ENCODE measurements around the gene ZNF837. TPM values are rescaled to one million over a fixed set of nuclear protein-coding genes. Genes with fewer than 3 reads are reported as not detected.

Gene ZNF837
- total RNA-seq, 1 donor from 2014 or later = 1.2 TPM

GRCh38 chr19:58326501-58326913 is 54.3 kb downstream of the ZNF837 start:
- no peaks in the 10 kb centered on the region for H3K9me3 ChIP-seq
- H3K4me3 ChIP-seq = peak overlapping the region; percentile 58 to 72
- no peaks in the 10 kb centered on the region for H3K36me3 ChIP-seq
- intact Hi-C loops (cut with DNase I) = no loop called here
- no peaks in the 10 kb centered on the region for H3K27me3 ChIP-seq
- H3K27ac ChIP-seq = peak overlapping the region; percentile 88
- peaks cover 30% of the 10 kb centered on the region for H3K4me1 ChIP-seq
- TF ChIP-seq POLR2A (IDR thresholded peaks at IDR 0.05) (no peak), POLR2AphosphoS5 (IDR thresholded peaks at IDR 0.05; ENCODE audit: insufficient read depth in 1 of 2, low read depth in 1 of 2) (no peak), CTCF (IDR thresholded peaks at IDR 0.05) (no peak)
- no peak for DNase-seq (ENCODE audit: extremely low spot score in 2 of 2)

- DNase-seq (ENCODE audit: extremely low spot score in 2 of 2) = no peak
- no peak overlapping the region for H3K27ac ChIP-seq
- H3K4me1 ChIP-seq = peaks cover 30% of the 10 kb centered on the region
- intact Hi-C loops (cut with DNase I) = no loop called here
- H3K4me3 ChIP-seq = peak overlapping the region; percentile 58 to 72
- no peaks in the 10 kb centered on the region for H3K27me3 ChIP-seq
- no peak for TF ChIP-seq POLR2A (IDR thresholded peaks at IDR 0.05)
- TF ChIP-seq POLR2AphosphoS5 (IDR thresholded peaks at IDR 0.05; ENCODE audit: insufficient read depth in 1 of 2, low read depth in 1 of 2) = no peak
- TF ChIP-seq CTCF (IDR thresholded peaks at IDR 0.05) = no peak
- H3K36me3 ChIP-seq = no peaks in the 10 kb centered on the region
- H3K9me3 ChIP-seq = no peaks in the 10 kb centered on the region
These were observed 55.4 kb downstream of the ZNF837 start for GRCh38 chr19:58325311-58326022.

- no peak for DNase-seq (ENCODE audit: extremely low spot score in 2 of 2)
- Histone ChIP-seq H3K36me3 (peaks cover 0 to 8% of the 10 kb centered on the region in 2 donors), H3K4me1 (no peaks in the 10 kb centered on the region), H3K9me3 (no peaks in the 10 kb centered on the region), H3K4me3 (no peak overlapping the region), H3K27me3 (no peaks in the 10 kb centered on the region), H3K27ac (no peak overlapping the region)
- no peak for TF ChIP-seq POLR2A (IDR thresholded peaks at IDR 0.05)
- no peak for TF ChIP-seq CTCF (IDR thresholded peaks at IDR 0.05)
- no peak for TF ChIP-seq POLR2AphosphoS5 (IDR thresholded peaks at IDR 0.05; ENCODE audit: insufficient read depth in 1 of 2, low read depth in 1 of 2)
- intact Hi-C loops (cut with DNase I) = no loop called here
These were observed 61.6 kb downstream of the ZNF837 start for GRCh38 chr19:58319241-58319640.

DNA sequence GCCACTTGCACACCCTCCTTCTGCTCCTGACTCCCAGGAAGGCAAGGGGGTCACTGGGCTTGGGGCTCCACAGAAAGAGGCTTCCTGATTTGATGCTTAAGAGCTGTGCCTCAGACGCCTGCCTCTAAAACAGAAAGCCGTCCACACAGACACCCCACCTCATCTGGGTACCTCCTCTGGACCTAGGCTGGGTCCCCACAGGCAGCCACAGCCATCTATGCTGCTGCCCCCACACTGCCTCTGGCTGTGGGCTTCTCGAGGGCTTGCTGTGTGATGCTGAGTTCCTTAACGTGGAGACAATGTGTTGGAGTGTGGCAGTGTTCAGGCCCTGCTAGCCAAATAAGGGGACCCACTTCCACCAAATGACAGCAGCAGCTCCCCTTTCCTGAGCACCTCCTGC is 62.5 kb downstream of the ZNF837 start:
- no peaks in the 10 kb centered on the region for H3K4me1 ChIP-seq
- no peak overlapping the region for H3K4me3 ChIP-seq
- H3K9me3 ChIP-seq = no peaks in the 10 kb centered on the region
- peaks cover 0 to 18% of the 10 kb centered on the region in 2 donors for H3K36me3 ChIP-seq
- no peak for DNase-seq (ENCODE audit: extremely low spot score in 2 of 2)
- TF ChIP-seq CTCF (IDR thresholded peaks at IDR 0.05) (no peak), POLR2A (IDR thresholded peaks at IDR 0.05) (no peak), POLR2AphosphoS5 (IDR thresholded peaks at IDR 0.05; ENCODE audit: insufficient read depth in 1 of 2, low read depth in 1 of 2) (no peak)
- intact Hi-C loops (cut with DNase I) = no loop called here
- no peak overlapping the region for H3K27ac ChIP-seq
- no peaks in the 10 kb centered on the region for H3K27me3 ChIP-seq

Small RNA genes within 50 kb of the gene (microRNA-seq; reads per million reads assigned to microRNA genes)
- gene MIR4754 (ENCODE audit: borderline number of aligned reads, borderline replicate concordance) = not detected
- gene MIR6806 (ENCODE audit: borderline number of aligned reads, borderline replicate concordance) = not detected

Small RNA genes within 50 kb of the gene (small RNA-seq; reads per million reads assigned to genes)
- gene MIR4754 = not detected
- not detected for gene MIR6806
- not detected for gene RNA5SP473

Other genes starting within 250 kb of the ZNF837 start
- gene ZNF329, start 230.2 kb downstream of the ZNF837 start, total RNA-seq = 9.6 TPM
- 19.6 TPM for gene ZNF274, start 198.0 kb downstream of the ZNF837 start, total RNA-seq
- 20.1 TPM for gene ZNF544, start 152.1 kb downstream of the ZNF837 start, total RNA-seq
- gene ZNF8, start 102.1 kb downstream of the ZNF837 start, total RNA-seq = 6.4 TPM
- 45.9 TPM for gene ERVK3-1, start 75.7 kb downstream of the ZNF837 start, total RNA-seq
- 3.9 TPM for gene ZSCAN22, start 54.0 kb downstream of the ZNF837 start, total RNA-seq
- gene A1BG, start 27.5 kb downstream of the ZNF837 start, total RNA-seq = 48.9 TPM
- gene ZNF497, start 18.3 kb downstream of the ZNF837 start, total RNA-seq = 3.4 TPM
- gene RPS5, start 6.2 kb upstream of the ZNF837 start, total RNA-seq = 1,974 TPM
- gene RNF225, start 14.6 kb upstream of the ZNF837 start, total RNA-seq = 0.98 TPM
- 16.7 TPM for gene ZNF584, start 27.6 kb upstream of the ZNF837 start, total RNA-seq
- 5.2 TPM for gene ZNF132, start 59.1 kb upstream of the ZNF837 start, total RNA-seq
- 4.2 TPM for gene ZNF324B, start 70.6 kb upstream of the ZNF837 start, total RNA-seq
- gene ZNF324, start 86.0 kb upstream of the ZNF837 start, total RNA-seq = 17.2 TPM
- 10.6 TPM for gene ZNF446, start 95.3 kb upstream of the ZNF837 start, total RNA-seq
- 35.8 TPM for gene SLC27A5, start 131.0 kb upstream of the ZNF837 start, total RNA-seq
- 14.0 TPM for gene ZBTB45, start 138.8 kb upstream of the ZNF837 start, total RNA-seq
- 274 TPM for gene TRIM28, start 163.0 kb upstream of the ZNF837 start, total RNA-seq
- gene CHMP2A, start 174.1 kb upstream of the ZNF837 start, total RNA-seq = 76.4 TPM
- gene UBE2M, start 177.6 kb upstream of the ZNF837 start, total RNA-seq = 33.6 TPM
- gene MZF1, start 192.3 kb upstream of the ZNF837 start, total RNA-seq = 32.2 TPM